Kidney capillary endothelial cell (primary cell): ENCODE data around the gene BCL2.
"Not testable (repeated sequence)": the region's sequence is repeated elsewhere in the genome, so short reads cannot be mapped to it uniquely, and the experiment has no call there.

Experiments
- DNase-seq: peaks from one replicate; pipeline ENCODE4 v3.0.0-alpha.2; 2018; ENCODE audit warnings: low spot score

Gene BCL2

GRCh38 chr18:63234432-63234831, 85.1 kb downstream of the BCL2 start:
- DNase-seq: no peak

- no peak for DNase-seq
These were observed 86.2 kb downstream of the BCL2 start for GRCh38 chr18:63233334-63233733.

- no peak for DNase-seq
These were observed 86.7 kb downstream of the BCL2 start for GRCh38 chr18:63232826-63233225.

DNA sequence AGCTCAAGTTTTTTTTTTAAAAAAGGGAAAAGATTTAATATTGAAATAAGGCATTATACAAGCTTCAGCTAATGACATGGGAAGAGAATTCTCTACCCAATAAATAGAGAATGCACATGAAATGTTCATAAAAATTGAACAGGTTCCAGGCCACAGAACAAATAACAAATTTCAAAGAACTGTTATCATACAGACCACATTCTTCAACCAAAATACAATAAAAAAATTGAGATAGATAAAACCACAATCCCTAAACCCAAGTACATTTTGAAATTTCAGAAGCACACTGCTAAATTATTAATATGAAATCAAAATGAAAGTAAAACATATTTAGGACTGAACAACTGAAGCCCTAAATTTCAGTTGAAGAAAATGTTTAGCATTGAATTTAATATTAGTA, 89.6 kb downstream of the BCL2 start:
- DNase-seq: no peak

DNA sequence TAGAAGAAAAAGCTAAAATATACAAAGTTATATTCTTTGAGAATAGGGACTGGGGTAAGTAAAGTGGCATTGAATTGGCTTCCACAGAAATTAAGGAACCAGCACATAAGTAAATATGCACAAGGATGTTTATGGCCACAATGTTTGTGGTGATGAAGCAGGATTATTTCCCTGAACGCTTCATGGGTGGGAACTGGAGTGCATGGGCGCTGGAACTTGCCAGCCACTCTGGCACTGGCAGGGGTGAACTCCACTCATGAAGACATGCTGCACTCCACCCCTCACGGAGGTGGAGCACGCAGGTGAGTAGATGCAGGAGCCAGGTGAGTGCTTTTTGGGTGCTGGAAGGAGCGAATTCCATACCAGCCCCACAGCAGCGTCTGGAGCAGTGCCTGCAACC, 94.1 kb downstream of the BCL2 start:
- DNase-seq: no peak

GRCh38 chr18:63224630-63225029, 94.9 kb downstream of the BCL2 start:
- DNase-seq: no peak

- DNase-seq: no peak
These were observed 95.7 kb downstream of the BCL2 start for GRCh38 chr18:63223837-63224236.

- DNase-seq: no peak
These were observed 98.7 kb downstream of the BCL2 start for GRCh38 chr18:63220903-63221302.

DNA sequence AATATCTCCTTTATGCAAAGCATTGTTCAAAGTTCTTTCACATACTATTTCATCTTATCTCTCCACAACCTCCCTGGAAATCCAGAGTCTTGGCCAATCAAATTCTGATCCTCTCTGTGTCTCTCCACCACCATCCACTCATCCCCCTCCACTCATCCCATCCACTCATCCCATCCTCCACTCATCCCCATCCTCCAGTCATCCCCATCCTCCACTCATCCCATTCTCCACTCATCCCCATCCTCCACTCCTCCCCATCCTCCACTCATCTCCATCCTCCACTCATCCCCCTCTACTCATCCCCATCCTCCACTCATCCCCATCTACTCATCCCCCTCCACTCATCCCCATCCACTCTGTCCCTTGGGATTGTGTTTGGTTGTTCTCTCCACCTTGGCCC, 101.1 kb downstream of the BCL2 start:
- no peak for DNase-seq

- DNase-seq: no peak
These were observed 102.9 kb downstream of the BCL2 start for GRCh38 chr18:63216516-63217311.

DNA sequence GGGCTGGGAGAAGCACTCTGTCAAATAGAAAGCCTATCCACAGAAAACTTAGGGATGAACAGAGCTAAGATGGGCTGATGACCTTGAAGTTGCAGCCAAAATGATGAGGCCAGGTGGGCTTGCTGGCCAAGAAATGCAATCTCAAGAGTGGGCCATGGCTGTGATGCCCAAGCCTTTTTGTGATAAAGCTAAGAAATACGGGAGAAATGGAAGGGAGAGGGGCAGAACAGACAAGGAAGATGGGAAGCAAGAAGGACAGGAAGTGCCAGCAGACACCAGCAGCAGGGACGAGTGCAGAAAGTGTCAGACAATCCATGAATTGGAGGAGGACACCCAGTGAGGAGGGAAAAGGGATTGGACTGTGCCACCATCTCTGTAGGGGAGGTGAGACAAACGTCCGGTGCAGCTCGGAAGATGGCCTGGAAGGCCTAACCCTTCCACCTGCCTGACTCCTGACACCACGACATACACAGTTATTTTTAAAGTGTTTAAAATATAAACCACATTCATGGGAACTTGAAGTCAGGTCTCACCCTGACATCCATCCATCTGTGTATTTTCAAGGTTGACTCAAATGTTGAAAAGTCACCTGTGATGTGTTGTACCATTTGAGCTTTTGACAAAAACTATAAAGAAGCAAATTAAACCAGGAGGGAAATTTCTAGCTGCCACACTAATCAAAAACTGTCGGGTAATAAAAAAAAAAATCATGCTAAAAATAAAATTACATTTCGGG, 105.5 kb downstream of the BCL2 start:
- no peak for DNase-seq

DNA sequence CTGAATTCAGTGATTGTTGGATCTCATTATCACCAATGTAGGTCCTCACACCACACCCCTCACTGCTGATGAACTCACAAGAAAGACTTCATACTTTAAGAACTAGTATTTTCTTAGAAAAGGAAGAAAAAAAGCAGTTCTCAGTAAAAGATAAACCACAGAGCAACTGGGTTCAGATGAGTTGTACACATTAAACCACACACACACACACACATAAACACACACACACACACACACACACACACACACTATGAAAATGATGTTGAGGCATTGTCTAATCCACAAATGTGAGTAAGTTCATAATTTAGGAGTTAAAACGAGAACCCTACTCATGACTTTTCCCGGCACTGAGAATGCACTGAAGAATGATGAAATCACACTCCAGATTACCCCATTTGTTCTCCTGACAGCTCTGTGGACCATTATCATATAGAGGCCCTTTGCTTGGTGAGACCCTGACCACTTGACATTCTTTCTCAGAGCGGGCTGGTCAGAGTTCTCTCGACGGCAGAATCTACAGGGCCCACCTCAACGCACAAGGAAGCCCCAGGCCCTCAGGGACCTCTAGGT, 106.2 kb downstream of the BCL2 start:
- DNase-seq: no peak

DNA sequence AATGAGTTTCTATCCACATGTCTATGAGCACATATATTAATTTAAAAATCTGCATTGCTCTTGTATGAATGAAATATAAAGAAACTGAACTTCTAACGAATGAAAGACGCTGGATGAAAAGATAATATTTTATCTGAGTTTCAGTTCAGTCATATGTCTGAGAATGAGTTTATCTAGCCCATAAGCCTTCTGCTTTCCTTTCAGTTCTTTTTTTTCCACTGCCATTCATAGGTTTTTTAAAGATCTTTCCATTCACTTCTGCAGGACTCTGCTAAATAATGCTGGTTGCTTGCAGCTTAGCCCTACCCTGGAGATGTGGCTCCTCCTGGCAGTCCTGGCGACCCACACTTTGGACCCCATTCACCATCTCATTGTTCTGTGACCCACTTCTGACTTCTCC, 109.0 kb downstream of the BCL2 start:
- DNase-seq: no peak

DNA sequence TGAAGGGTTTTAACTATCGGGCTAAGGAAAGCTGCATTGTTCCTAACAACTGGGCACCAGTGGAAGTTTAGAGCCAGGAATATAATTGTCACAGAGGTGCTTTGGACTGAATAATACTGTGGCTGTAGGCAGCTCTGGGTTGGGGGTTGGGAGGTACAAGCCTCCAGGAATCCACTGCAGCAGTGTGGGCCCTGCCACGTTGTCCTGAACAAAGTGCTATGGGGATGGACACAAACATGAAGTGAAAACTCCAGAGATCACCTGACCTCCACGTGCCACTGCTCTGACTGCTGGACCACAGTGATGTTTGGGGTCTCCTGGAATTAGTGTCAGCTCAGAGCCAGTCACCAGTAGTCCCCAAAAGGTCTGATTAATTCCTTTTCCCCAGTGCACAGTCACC, 110.9 kb downstream of the BCL2 start:
- DNase-seq: no peak

DNA sequence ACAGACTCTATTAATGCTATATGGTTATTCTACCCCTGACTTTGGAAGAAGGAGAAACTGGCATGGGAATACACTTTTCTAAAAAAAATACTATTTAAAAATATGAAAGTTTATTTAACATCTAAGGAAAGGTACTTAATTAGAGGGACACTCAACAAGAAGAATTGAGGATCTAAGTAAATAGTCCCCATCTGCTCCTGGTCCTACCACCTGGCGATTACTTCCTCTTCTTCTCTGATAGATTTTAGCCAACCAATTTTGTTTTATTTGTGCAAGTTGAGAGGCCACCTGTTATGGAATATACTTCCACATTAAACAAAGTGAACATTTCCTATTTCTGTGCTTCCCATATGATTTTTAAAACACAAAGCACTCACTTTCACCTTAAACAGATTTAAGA, 111.7 kb downstream of the BCL2 start:
- DNase-seq: no peak

- DNase-seq: no peak
These were observed 112.3 kb downstream of the BCL2 start for GRCh38 chr18:63207143-63207790.

- DNase-seq: no peak
These were observed 113.0 kb downstream of the BCL2 start for GRCh38 chr18:63206433-63207142.

DNA sequence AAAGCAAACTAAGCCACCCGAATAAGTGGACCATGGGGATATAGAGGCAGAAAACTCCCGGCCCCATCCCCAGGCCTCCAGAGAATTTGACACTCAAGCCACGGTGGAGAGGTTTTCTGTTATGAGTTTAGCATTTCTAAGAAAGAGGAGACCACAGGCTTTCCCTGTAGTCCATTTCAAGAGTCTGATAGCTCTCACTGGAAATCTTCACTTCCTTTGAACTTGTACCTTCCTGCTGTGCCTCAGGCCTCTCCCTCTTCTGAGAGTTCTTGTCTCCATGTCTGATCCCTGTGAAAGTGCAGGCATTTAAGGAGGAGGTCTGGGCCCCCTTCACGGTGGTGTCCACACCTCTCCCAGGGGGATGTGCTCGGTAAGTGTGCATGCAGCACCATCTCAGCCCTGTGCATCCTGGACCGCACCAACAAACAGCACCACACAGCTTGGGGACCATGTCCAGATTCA, 113.7 kb downstream of the BCL2 start:
- DNase-seq: no peak

- no peak for DNase-seq
These were observed 116.1 kb downstream of the BCL2 start for GRCh38 chr18:63203497-63203896.

DNA sequence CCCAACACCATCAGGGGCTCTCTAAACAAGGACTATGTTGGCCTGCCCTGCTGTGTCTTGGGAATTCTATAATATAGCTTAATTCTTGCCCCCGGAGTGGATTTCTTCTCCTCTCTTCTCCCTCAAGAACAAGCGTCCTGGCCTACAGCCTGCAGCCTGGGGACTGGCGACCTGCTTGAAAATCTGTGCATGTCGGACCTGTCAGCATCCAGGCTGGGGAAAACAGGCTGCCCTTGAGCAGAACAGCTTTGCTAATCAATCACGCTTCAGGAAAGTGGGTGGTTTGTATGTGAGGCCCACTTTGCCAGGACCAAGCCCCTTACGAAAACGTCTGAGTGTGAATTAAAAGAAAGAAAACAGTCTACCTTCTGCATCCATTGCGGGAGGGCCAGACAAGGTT, 116.7 kb downstream of the BCL2 start:
- no peak for DNase-seq

DNA sequence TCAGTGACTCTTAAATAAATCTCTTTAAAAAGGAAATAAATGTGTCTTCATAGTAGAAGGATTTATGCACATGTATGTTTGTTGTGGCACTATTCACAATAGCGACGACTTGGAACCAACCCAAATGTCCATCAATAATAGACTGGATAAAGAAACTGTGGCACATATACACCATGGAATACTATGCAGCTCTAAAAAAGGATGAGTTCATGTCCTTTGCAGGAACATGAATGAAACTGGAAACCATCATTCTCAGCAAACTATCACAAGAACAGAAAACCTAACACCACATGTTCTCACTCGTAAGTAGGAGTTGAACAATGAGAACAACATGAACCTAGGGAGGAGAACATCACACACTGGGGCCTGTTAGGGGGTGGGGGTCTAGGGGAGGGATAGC, 118.1 kb downstream of the BCL2 start:
- not testable (repeated sequence) for DNase-seq

GRCh38 chr18:63199743-63200241, 119.8 kb downstream of the BCL2 start:
- no peak for DNase-seq
